NOMO-1 treated with dmso at 0.1 percent for 144 hours (cell line): Measurements from ENCODE around the gene TMOD4.

Experiments used
- DNase-seq: peaks from one replicate; lab custom pipeline; 2025; ENCODE audit not compliant: unreplicated experiment; lab: John Stamatoyannopoulos, UW

Gene TMOD4

GRCh38 chr1:151143986-151144385, 31.8 kb downstream of the TMOD4 start:
- no peak for DNase-seq

- DNase-seq, result no peak
Measured at GRCh38 chr1:151143057-151143435, 32.7 kb downstream of the TMOD4 start.

GRCh38 chr1:151142411-151143056, 33.2 kb downstream of the TMOD4 start:
- DNase-seq, result no peak

GRCh38 chr1:151137789-151138188, 38.0 kb downstream of the TMOD4 start:
- DNase-seq, result no peak

GRCh38 chr1:151135433-151136385, 40.1 kb downstream of the TMOD4 start:
- DNase-seq, result no peak

GRCh38 chr1:151134991-151135390, 40.8 kb downstream of the TMOD4 start:
- no peak for DNase-seq

- no peak for DNase-seq
Measured at GRCh38 chr1:151134396-151134795, 41.4 kb downstream of the TMOD4 start.

GRCh38 chr1:151133018-151133806, 42.6 kb downstream of the TMOD4 start:
- DNase-seq, result no peak

GRCh38 chr1:151132335-151133017, 43.3 kb downstream of the TMOD4 start:
- no peak for DNase-seq

GRCh38 chr1:151131701-151132334, 44.0 kb downstream of the TMOD4 start:
- no peak for DNase-seq

GRCh38 chr1:151130987-151131586, 44.7 kb downstream of the TMOD4 start:
- no peak for DNase-seq

GRCh38 chr1:151128800-151129199, 47.0 kb downstream of the TMOD4 start:
- DNase-seq, result no peak

GRCh38 chr1:151124763-151125403, 50.9 kb downstream of the TMOD4 start:
- DNase-seq, result no peak
